H1 (cell line): Measurements from ENCODE around the gene SEMA6D.

ENCODE experiments used
- CBX5 ChIP-seq: fragments of 300-800, 300-1000 bp; sonication (generic); IDR thresholded peaks from 2 replicates; pipeline ENCODE4 v1.7.1; 2016; ENCODE audit warnings: antibody characterized with exemption, low read length, low read depth
- CEBPB ChIP-seq: IDR thresholded peaks from 2 replicates; pipeline ENCODE4 v1.6.1; 2012; ENCODE audit warnings: low read depth, low read length
- EP300 ChIP-seq, 2 experiments: IDR thresholded peaks; 1 replicate in 1 of 2; 2 replicates in 1 of 2; pipeline ENCODE4 v1.6.1; 2011 to 2012; ENCODE audit warnings: low read depth in 2 of 2, low read length in 2 of 2, mild to moderate bottlenecking in 2 of 2, borderline replicate concordance in 1 of 2, inconsistent platforms in 1 of 2, moderate library complexity in 1 of 2
- EZH2 ChIP-seq: fragments of 200-600 bp; sonication (generic); IDR thresholded peaks from 2 replicates; pipeline ENCODE4 v1.7.1; 2012; ENCODE audit warnings: low read depth, mild to moderate bottlenecking, moderate library complexity, low read length, inconsistent platforms; ENCODE audit not compliant: severe bottlenecking
- GABPA ChIP-seq: IDR thresholded peaks from 2 replicates; pipeline ENCODE4 v1.6.1; 2011; ENCODE audit warnings: mild to moderate bottlenecking, low read length, moderate library complexity, borderline replicate concordance; ENCODE audit not compliant: insufficient read depth
- JUN ChIP-seq: IDR thresholded peaks from 2 replicates; pipeline ENCODE4 v1.6.1; 2011; ENCODE audit warnings: low read depth, mild to moderate bottlenecking, improper control_type of control experiment, low read length
- POLR2A ChIP-seq, 2 experiments: IDR thresholded peaks; 1 replicate in 1 of 2; 2 replicates in 1 of 2; pipeline ENCODE4 v1.6.1; 2011; ENCODE audit warnings: low read depth in 2 of 2, low read length in 2 of 2, mild to moderate bottlenecking in 2 of 2; ENCODE audit errors: control extremely low read depth in 1 of 2
- SIN3A ChIP-seq, 2 experiments: IDR thresholded peaks in 1 of 2; conservative IDR thresholded peaks in 1 of 2; 2 replicates each; pipeline ENCODE4 v1.6.1; 2011 to 2012; ENCODE audit warnings: low read length in 2 of 2, improper control_type of control experiment in 1 of 2, low read depth in 1 of 2, mild to moderate bottlenecking in 1 of 2
- SRF ChIP-seq: IDR thresholded peaks from 2 replicates; pipeline ENCODE4 v1.6.1; 2011; ENCODE audit warnings: mild to moderate bottlenecking, low read depth, low read length, moderate library complexity
- TF ChIP-seq, protein P1 (sequence below), 3 experiments: IDR thresholded peaks; 1 replicate in 2 of 3; 2 replicates in 1 of 3; pipeline versions ENCODE4 v1.5.1 to v1.6.1; 2011; ENCODE audit warnings: low read length in 3 of 3, mild to moderate bottlenecking in 3 of 3, inconsistent platforms in 2 of 3, low read depth in 1 of 3, moderate library complexity in 1 of 3; ENCODE audit not compliant: insufficient read depth in 1 of 3; ENCODE audit errors: control extremely low read depth in 1 of 3

- no peak for TF ChIP-seq CEBPB
- TF ChIP-seq, protein P1, sequence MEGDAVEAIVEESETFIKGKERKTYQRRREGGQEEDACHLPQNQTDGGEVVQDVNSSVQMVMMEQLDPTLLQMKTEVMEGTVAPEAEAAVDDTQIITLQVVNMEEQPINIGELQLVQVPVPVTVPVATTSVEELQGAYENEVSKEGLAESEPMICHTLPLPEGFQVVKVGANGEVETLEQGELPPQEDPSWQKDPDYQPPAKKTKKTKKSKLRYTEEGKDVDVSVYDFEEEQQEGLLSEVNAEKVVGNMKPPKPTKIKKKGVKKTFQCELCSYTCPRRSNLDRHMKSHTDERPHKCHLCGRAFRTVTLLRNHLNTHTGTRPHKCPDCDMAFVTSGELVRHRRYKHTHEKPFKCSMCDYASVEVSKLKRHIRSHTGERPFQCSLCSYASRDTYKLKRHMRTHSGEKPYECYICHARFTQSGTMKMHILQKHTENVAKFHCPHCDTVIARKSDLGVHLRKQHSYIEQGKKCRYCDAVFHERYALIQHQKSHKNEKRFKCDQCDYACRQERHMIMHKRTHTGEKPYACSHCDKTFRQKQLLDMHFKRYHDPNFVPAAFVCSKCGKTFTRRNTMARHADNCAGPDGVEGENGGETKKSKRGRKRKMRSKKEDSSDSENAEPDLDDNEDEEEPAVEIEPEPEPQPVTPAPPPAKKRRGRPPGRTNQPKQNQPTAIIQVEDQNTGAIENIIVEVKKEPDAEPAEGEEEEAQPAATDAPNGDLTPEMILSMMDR (IDR thresholded peaks at IDR 0.05; ENCODE audit: control extremely low read depth in 1 of 3, insufficient read depth in 1 of 3, low read depth in 1 of 3, low read length in 3 of 3) = no peak
- TF ChIP-seq EZH2 = no peak
- no peak for TF ChIP-seq EP300 (IDR thresholded peaks at IDR 0.05; ENCODE audit: borderline replicate concordance in 1 of 2, low read depth in 2 of 2, low read length in 2 of 2)
- no peak for TF ChIP-seq POLR2A (IDR thresholded peaks at IDR 0.05; ENCODE audit: control extremely low read depth in 1 of 2, low read depth in 2 of 2, low read length in 2 of 2)
- TF ChIP-seq CBX5 = no peak
- no peak for TF ChIP-seq SRF
- no peak for TF ChIP-seq JUN
- no peak for TF ChIP-seq GABPA
- TF ChIP-seq SIN3A (conservative IDR thresholded peaks at IDR 0.05 in 1 of 2, IDR thresholded peaks at IDR 0.05 in 1 of 2; ENCODE audit: low read depth in 1 of 2, low read length in 2 of 2) = no peak
These were observed 79.5 kb downstream of the SEMA6D start for GRCh38 chr15:47796830-47797229.
